ENCODE data around the gene LRRC49.
"Not testable (repeated sequence)": the region's sequence is repeated elsewhere in the genome, so short reads cannot be mapped to it uniquely, and the experiment has no call there.

LRRC49 gene

DNA sequence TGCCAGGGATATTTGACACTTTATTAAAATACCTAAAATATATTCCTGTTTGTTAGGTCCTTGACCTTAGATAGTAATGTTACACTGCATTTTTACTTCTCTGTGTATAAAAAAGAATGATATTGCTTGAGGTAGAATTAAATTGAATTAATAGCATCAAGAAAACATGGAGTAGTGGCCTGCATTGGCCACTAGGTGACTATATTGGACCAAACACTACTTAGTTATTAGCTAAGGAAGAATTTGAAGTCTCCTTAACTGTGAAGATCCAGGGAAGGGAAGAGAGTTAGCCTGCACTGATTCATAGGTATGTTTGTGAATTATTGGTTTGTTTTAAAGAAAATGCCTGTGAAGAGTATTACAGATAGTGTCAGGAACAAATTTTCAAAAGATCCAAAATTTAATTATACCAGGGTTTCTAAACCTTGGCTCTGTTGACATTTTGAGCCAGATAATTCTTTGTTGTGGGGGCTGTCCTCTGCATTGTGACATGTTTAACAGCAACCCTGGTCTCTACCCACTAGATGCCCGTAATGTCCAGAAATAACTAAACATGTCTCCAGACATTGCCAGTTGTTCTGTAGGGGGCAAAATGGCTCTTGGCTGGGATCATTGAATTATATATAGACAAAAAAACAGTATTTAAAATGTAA lies 119.0 kb downstream of the LRRC49 start:
- H3K9me3 ChIP-seq (ENCODE audit: control insufficient read depth, low read length): no peaks in the 10 kb centered on the region
- no peaks in the 10 kb centered on the region for H3K27me3 ChIP-seq (ENCODE audit: control insufficient read depth, insufficient read depth, low read length, poor library complexity, severe bottlenecking)
- no peak overlapping the region for H3K4me3 ChIP-seq (ENCODE audit: insufficient read depth, low read depth, low read length)
- 83 to 100% methylated on average over 1 of the region's 1 CpG for WGBS, 2 experiments
- H3K27ac ChIP-seq (ENCODE audit: insufficient read depth, low read depth, low read length, poor library complexity, severe bottlenecking): no peak overlapping the region
- no peaks in the 10 kb centered on the region for H3K4me1 ChIP-seq (ENCODE audit: control insufficient read depth, insufficient read depth, low read length)
- no peaks in the 10 kb centered on the region for H3K36me3 ChIP-seq (ENCODE audit: control insufficient read depth, insufficient read depth, low read length)

DNA sequence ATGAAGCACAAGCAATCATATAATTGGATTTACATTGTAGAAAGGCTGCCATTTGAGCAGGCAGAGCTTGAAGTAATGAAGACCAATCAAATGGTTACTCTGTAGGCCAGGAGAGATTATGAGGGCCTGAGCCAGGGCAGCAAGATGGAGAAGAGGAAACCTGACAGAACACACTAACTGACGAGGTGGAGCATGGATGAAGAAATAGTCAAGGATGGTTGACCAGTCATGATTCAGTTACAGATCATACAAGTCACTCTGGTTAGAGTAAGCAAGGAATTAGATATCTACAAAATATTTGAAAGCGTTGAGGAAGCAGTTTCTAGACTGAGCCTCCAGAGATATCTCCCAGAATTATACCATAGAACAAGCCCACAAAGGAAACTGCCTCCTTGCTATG lies 120.8 kb downstream of the LRRC49 start:
- Histone ChIP-seq H3K27ac (ENCODE audit: insufficient read depth, low read depth, low read length, poor library complexity, severe bottlenecking) (no peak overlapping the region), H3K4me1 (ENCODE audit: control insufficient read depth, insufficient read depth, low read length) (no peaks in the 10 kb centered on the region), H3K36me3 (ENCODE audit: control insufficient read depth, insufficient read depth, low read length) (no peaks in the 10 kb centered on the region), H3K4me3 (ENCODE audit: insufficient read depth, low read depth, low read length) (no peak overlapping the region), H3K27me3 (ENCODE audit: control insufficient read depth, insufficient read depth, low read length, poor library complexity, severe bottlenecking) (no peaks in the 10 kb centered on the region), H3K9me3 (ENCODE audit: control insufficient read depth, low read length) (no peaks in the 10 kb centered on the region)
- WGBS, 2 experiments: 92 to 95% methylated on average over 2 of the region's 2 CpGs

GRCh38 chr15:71015342-71015741 lies 122.7 kb downstream of the LRRC49 start:
- no peak overlapping the region for H3K27ac ChIP-seq (ENCODE audit: insufficient read depth, low read depth, low read length, poor library complexity, severe bottlenecking)
- 89 to 91% methylated on average over 8 of the region's 8 CpGs for WGBS, 2 experiments
- no peaks in the 10 kb centered on the region for H3K4me1 ChIP-seq (ENCODE audit: control insufficient read depth, insufficient read depth, low read length)
- no peaks in the 10 kb centered on the region for H3K27me3 ChIP-seq (ENCODE audit: control insufficient read depth, insufficient read depth, low read length, poor library complexity, severe bottlenecking)
- no peak overlapping the region for H3K4me3 ChIP-seq (ENCODE audit: insufficient read depth, low read depth, low read length)
- H3K36me3 ChIP-seq (ENCODE audit: control insufficient read depth, insufficient read depth, low read length): no peaks in the 10 kb centered on the region
- no peaks in the 10 kb centered on the region for H3K9me3 ChIP-seq (ENCODE audit: control insufficient read depth, low read length)

DNA sequence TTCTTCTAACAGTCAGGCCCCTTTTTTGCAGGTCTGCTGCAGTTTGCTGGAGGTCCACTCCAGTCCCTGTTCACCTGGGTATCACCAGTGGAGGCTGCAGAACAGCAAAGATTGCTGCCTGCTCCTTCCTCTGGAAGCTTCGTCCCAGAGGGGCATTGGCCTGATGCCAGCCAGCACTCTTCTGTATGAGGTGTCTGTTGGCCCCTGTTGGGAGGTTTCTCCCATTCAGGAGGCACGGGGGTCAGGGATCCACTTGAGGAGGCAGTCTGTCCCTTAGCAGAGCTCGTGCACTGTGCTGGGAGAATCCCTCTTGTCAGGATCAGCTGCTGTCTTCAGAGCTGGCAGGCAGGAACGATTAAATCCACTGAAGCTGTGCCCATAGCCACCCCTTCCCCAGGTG lies 138.6 kb downstream of the LRRC49 start:
- not testable (repeated sequence) for H3K36me3 ChIP-seq (ENCODE audit: control insufficient read depth, insufficient read depth, low read length); H3K27me3 ChIP-seq (ENCODE audit: control insufficient read depth, insufficient read depth, low read length, poor library complexity, severe bottlenecking); H3K27ac ChIP-seq (ENCODE audit: insufficient read depth, low read depth, low read length, poor library complexity, severe bottlenecking); H3K4me3 ChIP-seq (ENCODE audit: insufficient read depth, low read depth, low read length); H3K9me3 ChIP-seq (ENCODE audit: control insufficient read depth, low read length); H3K4me1 ChIP-seq (ENCODE audit: control insufficient read depth, insufficient read depth, low read length)
- WGBS, 2 experiments: 91 to 94% methylated on average over 4 of the region's 4 CpGs

- H3K4me1 ChIP-seq (ENCODE audit: control insufficient read depth, insufficient read depth, low read length); H3K36me3 ChIP-seq (ENCODE audit: control insufficient read depth, insufficient read depth, low read length); H3K9me3 ChIP-seq (ENCODE audit: control insufficient read depth, low read length); H3K27ac ChIP-seq (ENCODE audit: insufficient read depth, low read depth, low read length, poor library complexity, severe bottlenecking); H3K27me3 ChIP-seq (ENCODE audit: control insufficient read depth, insufficient read depth, low read length, poor library complexity, severe bottlenecking); H3K4me3 ChIP-seq (ENCODE audit: insufficient read depth, low read depth, low read length): not testable (repeated sequence)
- WGBS, 2 experiments: no CpG with 5 or more reads among the region's 1 CpG
Measured at GRCh38 chr15:71035478-71035877, 142.9 kb downstream of the LRRC49 start.

GRCh38 chr15:71042356-71042922 lies 149.8 kb downstream of the LRRC49 start:
- no peaks in the 10 kb centered on the region for H3K9me3 ChIP-seq (ENCODE audit: control insufficient read depth, low read length)
- H3K27ac ChIP-seq (ENCODE audit: insufficient read depth, low read depth, low read length, poor library complexity, severe bottlenecking): no peak overlapping the region
- 93 to 96% methylated on average over 3 of the region's 3 CpGs for WGBS, 2 experiments

DNA sequence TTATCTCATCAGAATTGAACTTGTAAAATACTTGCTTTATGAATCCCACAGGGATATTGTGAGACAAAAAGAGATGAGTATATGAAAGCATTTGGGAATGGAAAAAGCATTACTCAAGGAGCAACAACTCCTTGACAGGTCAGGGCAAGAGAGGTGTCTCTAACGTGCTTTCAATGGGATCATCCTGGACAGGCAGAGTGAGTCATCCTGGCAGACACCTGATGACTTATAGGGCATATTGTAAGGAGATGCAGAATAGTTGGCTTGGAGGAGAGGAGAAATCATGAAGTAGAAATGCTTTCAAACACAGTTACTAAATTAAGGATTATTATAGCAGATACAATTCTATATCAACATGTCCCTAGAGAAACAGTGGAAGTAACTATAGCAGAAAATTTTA lies 150.7 kb downstream of the LRRC49 start:
- WGBS, 2 experiments: 81 to 87% methylated on average over 1 of the region's 1 CpG

More at GRCh38 chr15:71042356-71042922, 149.8 kb downstream of the LRRC49 start:
- no peaks in the 10 kb centered on the region for H3K27me3 ChIP-seq (ENCODE audit: control insufficient read depth, insufficient read depth, low read length, poor library complexity, severe bottlenecking)
- no peaks in the 10 kb centered on the region for H3K4me1 ChIP-seq (ENCODE audit: control insufficient read depth, insufficient read depth, low read length)
- H3K36me3 ChIP-seq (ENCODE audit: control insufficient read depth, insufficient read depth, low read length): no peaks in the 10 kb centered on the region
- no peak overlapping the region for H3K4me3 ChIP-seq (ENCODE audit: insufficient read depth, low read depth, low read length)

DNA sequence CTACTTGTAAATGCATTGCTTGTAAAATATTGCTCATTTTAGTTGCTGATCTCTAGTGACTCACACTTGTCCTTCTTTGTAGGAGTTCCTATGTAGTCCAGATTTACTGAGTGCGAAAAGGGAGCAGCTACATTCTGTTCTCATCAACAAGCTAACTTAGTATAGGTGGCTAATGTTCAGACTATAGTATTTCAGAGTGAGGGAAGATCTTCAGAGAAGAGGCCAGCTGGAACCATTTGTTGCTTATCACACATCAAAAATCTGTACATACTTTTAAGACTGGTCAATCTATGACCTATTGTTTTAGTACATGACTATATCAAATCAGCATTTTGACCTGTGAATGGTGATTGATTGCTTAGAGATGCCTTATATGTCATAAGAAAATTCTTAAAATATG lies 151.4 kb downstream of the LRRC49 start:
- Histone ChIP-seq H3K4me1 (ENCODE audit: control insufficient read depth, insufficient read depth, low read length) (no peaks in the 10 kb centered on the region), H3K4me3 (ENCODE audit: insufficient read depth, low read depth, low read length) (no peak overlapping the region), H3K36me3 (ENCODE audit: control insufficient read depth, insufficient read depth, low read length) (no peaks in the 10 kb centered on the region), H3K27ac (ENCODE audit: insufficient read depth, low read depth, low read length, poor library complexity, severe bottlenecking) (no peak overlapping the region), H3K9me3 (ENCODE audit: control insufficient read depth, low read length) (no peaks in the 10 kb centered on the region), H3K27me3 (ENCODE audit: control insufficient read depth, insufficient read depth, low read length, poor library complexity, severe bottlenecking) (no peaks in the 10 kb centered on the region)
- WGBS, 2 experiments: 92 to 100% methylated on average over 1 of the region's 1 CpG

More for the DNA sequence above, 150.7 kb downstream of the LRRC49 start:
- H3K27me3 ChIP-seq (ENCODE audit: control insufficient read depth, insufficient read depth, low read length, poor library complexity, severe bottlenecking): no peaks in the 10 kb centered on the region
- no peaks in the 10 kb centered on the region for H3K36me3 ChIP-seq (ENCODE audit: control insufficient read depth, insufficient read depth, low read length)
- H3K4me3 ChIP-seq (ENCODE audit: insufficient read depth, low read depth, low read length): no peak overlapping the region
- no peak overlapping the region for H3K27ac ChIP-seq (ENCODE audit: insufficient read depth, low read depth, low read length, poor library complexity, severe bottlenecking)
- H3K4me1 ChIP-seq (ENCODE audit: control insufficient read depth, insufficient read depth, low read length): no peaks in the 10 kb centered on the region
- no peaks in the 10 kb centered on the region for H3K9me3 ChIP-seq (ENCODE audit: control insufficient read depth, low read length)

DNA sequence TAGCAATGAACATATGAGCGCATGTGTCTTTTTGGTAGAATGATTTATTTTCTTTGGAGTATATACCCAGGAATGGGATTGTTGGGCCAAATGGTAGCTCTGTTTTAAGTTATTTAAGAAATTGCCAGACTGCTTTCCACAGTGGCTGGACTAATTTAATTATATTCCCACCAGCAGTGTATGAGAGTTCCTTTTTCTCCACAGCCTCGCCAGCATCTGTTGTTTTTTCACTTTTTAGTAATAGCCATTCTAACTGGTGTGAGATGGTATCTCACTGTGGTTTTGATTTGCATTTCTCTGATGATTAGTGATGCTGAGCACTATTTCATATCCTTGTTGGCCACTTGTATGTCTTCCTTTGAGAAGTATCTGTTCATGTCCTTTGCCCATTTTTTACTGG lies 153.5 kb downstream of the LRRC49 start:
- H3K9me3 ChIP-seq (ENCODE audit: control insufficient read depth, low read length); H3K36me3 ChIP-seq (ENCODE audit: control insufficient read depth, insufficient read depth, low read length): not testable (repeated sequence)
- WGBS, 2 experiments: 80 to 96% methylated on average over 1 to 2 of the region's 2 CpGs

DNA sequence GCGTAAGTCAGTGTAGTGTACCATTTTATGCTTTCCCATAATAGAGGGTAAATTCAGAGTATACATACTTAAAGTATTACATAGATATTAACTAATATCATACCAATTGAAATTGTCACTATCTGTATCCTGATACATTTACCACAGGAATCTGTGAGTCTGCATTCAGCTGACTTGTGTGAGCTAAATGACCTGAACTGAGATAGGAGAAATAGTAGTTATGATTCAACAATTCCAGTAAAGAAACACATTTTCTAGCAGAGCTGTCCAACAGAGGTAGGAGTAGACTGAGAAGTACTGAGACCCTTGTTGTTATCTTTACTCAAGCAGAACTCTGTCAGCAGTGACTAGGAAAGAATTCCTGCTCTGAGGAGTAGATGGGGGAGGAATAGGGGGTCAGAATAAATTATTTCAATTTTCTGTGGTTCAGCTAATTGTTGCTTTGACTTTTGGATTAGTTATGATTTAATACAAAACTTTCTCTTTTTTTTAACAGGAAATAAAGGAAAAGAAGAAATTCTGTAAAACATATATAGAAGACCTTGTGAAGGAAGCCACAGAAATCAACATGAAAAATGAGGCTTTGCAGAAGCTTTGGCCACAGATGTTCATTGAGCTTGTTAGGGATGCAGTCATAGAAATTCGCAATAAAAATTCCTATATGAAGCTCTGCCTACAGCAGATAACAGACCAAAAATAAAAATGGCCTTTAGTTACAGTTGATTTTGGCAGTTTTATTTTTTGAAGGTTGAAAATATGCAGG lies 156.5 kb downstream of the LRRC49 start:
- Histone ChIP-seq H3K36me3 (ENCODE audit: control insufficient read depth, insufficient read depth, low read length) (no peaks in the 10 kb centered on the region), H3K9me3 (ENCODE audit: control insufficient read depth, low read length) (no peaks in the 10 kb centered on the region), H3K4me3 (ENCODE audit: insufficient read depth, low read depth, low read length) (no peak overlapping the region), H3K4me1 (ENCODE audit: control insufficient read depth, insufficient read depth, low read length) (no peaks in the 10 kb centered on the region), H3K27ac (ENCODE audit: insufficient read depth, low read depth, low read length, poor library complexity, severe bottlenecking) (no peak overlapping the region), H3K27me3 (ENCODE audit: control insufficient read depth, insufficient read depth, low read length, poor library complexity, severe bottlenecking) (no peaks in the 10 kb centered on the region)
- WGBS, 2 experiments: 92% methylated on average over 2 of the region's 2 CpGs; no CpG with 5 or more reads in 1 of the 2 experiments

More for the DNA sequence above, 153.5 kb downstream of the LRRC49 start:
- H3K27me3 ChIP-seq (ENCODE audit: control insufficient read depth, insufficient read depth, low read length, poor library complexity, severe bottlenecking); H3K4me1 ChIP-seq (ENCODE audit: control insufficient read depth, insufficient read depth, low read length); H3K4me3 ChIP-seq (ENCODE audit: insufficient read depth, low read depth, low read length); H3K27ac ChIP-seq (ENCODE audit: insufficient read depth, low read depth, low read length, poor library complexity, severe bottlenecking): not testable (repeated sequence)

All from ectodermal cell (in vitro differentiated cells).